Hepatocyte (in vitro differentiated cells): Measurements from ENCODE around the gene E2F8.
"Not testable (repeated sequence)": the region's sequence is repeated elsewhere in the genome, so short reads cannot be mapped to it uniquely, and the experiment has no call there.

Experiments
- CTCF ChIP-seq: fragments of 200-600 bp; sonication (generic); IDR thresholded peaks from 2 replicates; pipeline ENCODE4 v1.5.1; 2016; ENCODE audit warnings: antibody characterized with exemption, mild to moderate bottlenecking; ENCODE audit not compliant: poor library complexity
- EZH2 ChIP-seq: fragments of 200-600 bp; sonication (generic); IDR thresholded peaks from 2 replicates; pipeline ENCODE4 v1.6.1; 2016; ENCODE audit warnings: antibody characterized with exemption, mild to moderate bottlenecking, borderline replicate concordance
- EZH2phosphoT487 ChIP-seq: fragments of 200-600 bp; sonication (generic); IDR thresholded peaks from one replicate; pipeline ENCODE4 v1.6.1; 2018; ENCODE audit warnings: antibody characterized with exemption, mild to moderate bottlenecking, low read depth, moderate library complexity; ENCODE audit not compliant: unreplicated experiment, severe bottlenecking

- not testable (repeated sequence) for TF ChIP-seq CTCF, EZH2, EZH2phosphoT487
Observed at GRCh38 chr11:19254441-19254840, 13.7 kb upstream of the E2F8 start.
